Upper lobe of right lung (tissue), 1 donor: Measurements from ENCODE around the gene WDR64. TPM values are rescaled to one million over a fixed set of nuclear protein-coding genes. Genes with fewer than 3 reads are reported as not detected.

Source experiments
- ATAC-seq: fragments of 200-7000 bp; cut with Tn5 transposase; one replicate; pipeline ENCODE4 v1.9.1; 2020; ENCODE audit warnings: mild to moderate bottlenecking, moderate library complexity
- DNase-seq: peaks from one replicate; pipeline ENCODE4 v3.0.0-alpha.2; 2020
- H3K27ac ChIP-seq: fragments of 200-600 bp; one replicate; pipeline ENCODE4 v1.8.0; 2022
- H3K27me3 ChIP-seq: fragments of 200-600 bp; one replicate; pipeline ENCODE4 v1.8.0; 2022; ENCODE audit warnings: mild to moderate bottlenecking
- H3K36me3 ChIP-seq: fragments of 200-600 bp; one replicate; pipeline ENCODE4 v1.8.0; 2022
- H3K4me1 ChIP-seq: fragments of 200-600 bp; one replicate; pipeline ENCODE4 v1.8.0; 2022
- H3K4me3 ChIP-seq: fragments of 200-600 bp; one replicate; pipeline ENCODE4 v1.8.0; 2022; ENCODE audit warnings: mild to moderate bottlenecking
- H3K9me3 ChIP-seq: fragments of 200-600 bp; one replicate; pipeline ENCODE4 v1.8.0; 2022
- intact Hi-C: fragments of 100-400 bp; cut with DNase I; formaldehyde crosslinking; loops from one replicate; pipeline ENCODE4 v1.11.0; 2022
- total RNA-seq: library from RNA; stranded (reverse); fragmentation: NEBNext Ultra II Directional; extraction: Animal tissue kit (Norgen Biotek cat#: 25700); gene quantifications from one replicate; pipeline ENCODE4 v1.2.1, GENCODE V29; 2021
- TF ChIP-seq, protein P1 (sequence below): fragments of 200-600 bp; IDR thresholded peaks from one replicate; pipeline ENCODE4 v1.8.0; 2022; ENCODE audit warnings: antibody characterized with exemption
- donor health status: DM: no; HTN: yes; CAD: no; lungs with severe emphysema.

Gene WDR64
- total RNA-seq, 1 donor from 2014 or later, result not detected

DNA sequence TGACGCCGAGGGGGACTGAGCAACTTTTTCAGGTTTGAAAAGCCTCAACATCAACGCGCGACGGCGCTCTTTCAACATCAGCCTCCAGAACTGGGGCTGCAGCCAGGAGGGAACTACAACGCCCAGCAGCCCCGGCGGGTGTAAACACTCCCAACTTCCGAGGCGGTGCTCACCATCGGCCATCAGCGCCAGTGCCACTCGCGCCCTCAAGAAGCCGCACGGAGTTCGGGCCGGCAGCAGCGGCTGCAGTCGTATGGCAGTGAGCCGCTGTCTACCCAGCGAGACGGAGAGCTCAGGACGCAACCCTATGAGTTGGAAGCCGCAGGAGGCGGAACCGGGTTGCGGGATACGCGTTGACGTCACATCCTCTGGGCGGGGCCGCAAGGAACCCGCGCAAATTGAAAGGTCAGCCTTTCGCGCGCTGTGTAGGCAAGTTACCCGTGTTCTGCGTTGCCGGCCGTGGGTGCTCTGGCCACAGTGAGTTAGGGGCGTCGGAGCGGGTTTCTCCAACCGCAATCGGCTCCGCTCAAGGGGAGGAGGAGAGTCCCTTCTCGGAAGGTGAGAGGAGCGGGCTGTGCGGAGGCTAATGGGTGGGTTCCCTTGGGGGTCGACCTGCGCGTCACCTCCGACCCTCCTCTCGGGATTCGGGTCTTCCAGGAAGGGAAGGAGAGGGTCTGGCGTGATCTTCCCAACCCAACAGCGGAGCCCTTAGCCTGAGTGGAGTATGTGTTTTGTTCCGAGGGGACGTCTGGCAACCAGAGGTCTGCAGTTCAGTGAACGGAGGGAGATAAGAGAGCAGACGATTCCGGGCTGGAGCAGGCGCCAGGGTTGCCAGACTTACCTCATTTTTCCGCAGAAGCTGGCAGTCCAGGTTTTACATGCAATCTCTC is 196.0 kb downstream of the WDR64 start, which contains the start of gene EXO1:
Gene EXO1 (plus strand): TSS at position 409 of the 890 bp plus-strand sequence. CDS start 2,222 bp downstream, outside the sequence.
- H3K4me3 ChIP-seq, result peak within 1 kb of the TSS; percentile 89
- TF ChIP-seq, protein P1, sequence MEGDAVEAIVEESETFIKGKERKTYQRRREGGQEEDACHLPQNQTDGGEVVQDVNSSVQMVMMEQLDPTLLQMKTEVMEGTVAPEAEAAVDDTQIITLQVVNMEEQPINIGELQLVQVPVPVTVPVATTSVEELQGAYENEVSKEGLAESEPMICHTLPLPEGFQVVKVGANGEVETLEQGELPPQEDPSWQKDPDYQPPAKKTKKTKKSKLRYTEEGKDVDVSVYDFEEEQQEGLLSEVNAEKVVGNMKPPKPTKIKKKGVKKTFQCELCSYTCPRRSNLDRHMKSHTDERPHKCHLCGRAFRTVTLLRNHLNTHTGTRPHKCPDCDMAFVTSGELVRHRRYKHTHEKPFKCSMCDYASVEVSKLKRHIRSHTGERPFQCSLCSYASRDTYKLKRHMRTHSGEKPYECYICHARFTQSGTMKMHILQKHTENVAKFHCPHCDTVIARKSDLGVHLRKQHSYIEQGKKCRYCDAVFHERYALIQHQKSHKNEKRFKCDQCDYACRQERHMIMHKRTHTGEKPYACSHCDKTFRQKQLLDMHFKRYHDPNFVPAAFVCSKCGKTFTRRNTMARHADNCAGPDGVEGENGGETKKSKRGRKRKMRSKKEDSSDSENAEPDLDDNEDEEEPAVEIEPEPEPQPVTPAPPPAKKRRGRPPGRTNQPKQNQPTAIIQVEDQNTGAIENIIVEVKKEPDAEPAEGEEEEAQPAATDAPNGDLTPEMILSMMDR, result peak; percentile 29
- H3K27me3 ChIP-seq, result no peaks in the 10 kb centered on the region
- H3K9me3 ChIP-seq, result no peaks in the 10 kb centered on the region
- peaks cover 8% of the 10 kb centered on the region for H3K4me1 ChIP-seq
- peak within 1 kb of the TSS; percentile 96 for H3K27ac ChIP-seq
- intact Hi-C loops, result no loop called here
- H3K36me3 ChIP-seq, result no peaks in the 10 kb centered on the region
- ATAC-seq, result peak; percentile 99
- peak; percentile 93 for DNase-seq

DNA sequence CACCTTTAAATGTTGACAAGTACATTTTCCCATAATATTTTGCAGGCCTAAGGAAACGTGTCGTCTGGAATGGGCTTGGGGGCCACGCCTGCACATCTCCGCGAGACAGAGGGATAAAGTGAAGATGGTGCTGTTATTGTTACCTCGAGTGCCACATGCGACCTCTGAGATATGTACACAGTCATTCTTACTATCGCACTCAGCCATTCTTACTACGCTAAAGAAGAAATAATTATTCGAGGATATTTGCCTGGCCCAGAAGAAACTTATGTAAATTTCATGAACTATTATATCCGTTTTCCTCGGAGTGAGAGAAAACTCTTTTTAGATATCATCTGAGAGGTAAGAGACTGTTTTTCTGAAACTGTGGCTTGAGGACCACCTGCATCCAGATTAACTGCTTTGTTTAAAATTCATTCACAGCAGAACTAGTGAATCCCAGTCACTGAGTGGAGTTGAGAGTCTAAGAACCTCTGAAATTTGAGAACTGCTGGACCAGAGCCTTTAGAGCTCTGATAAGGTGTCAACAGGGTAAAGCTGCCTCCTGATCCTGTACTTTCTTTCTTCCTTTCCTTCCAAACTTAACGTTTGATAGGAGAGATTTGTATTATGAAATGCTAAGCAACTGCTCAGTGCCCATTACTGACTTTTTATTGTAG is 196.7 kb downstream of the WDR64 start:
- ATAC-seq, result no peak
- Histone ChIP-seq H3K27ac (no peak overlapping the region), H3K4me3 (peak overlapping the region; percentile 89), H3K36me3 (no peaks in the 10 kb centered on the region), H3K9me3 (no peaks in the 10 kb centered on the region), H3K27me3 (no peaks in the 10 kb centered on the region), H3K4me1 (peaks cover 8% of the 10 kb centered on the region)
- DNase-seq, result no peak
- TF ChIP-seq, protein P1, result no peak
- intact Hi-C loops, result no loop called here

DNA sequence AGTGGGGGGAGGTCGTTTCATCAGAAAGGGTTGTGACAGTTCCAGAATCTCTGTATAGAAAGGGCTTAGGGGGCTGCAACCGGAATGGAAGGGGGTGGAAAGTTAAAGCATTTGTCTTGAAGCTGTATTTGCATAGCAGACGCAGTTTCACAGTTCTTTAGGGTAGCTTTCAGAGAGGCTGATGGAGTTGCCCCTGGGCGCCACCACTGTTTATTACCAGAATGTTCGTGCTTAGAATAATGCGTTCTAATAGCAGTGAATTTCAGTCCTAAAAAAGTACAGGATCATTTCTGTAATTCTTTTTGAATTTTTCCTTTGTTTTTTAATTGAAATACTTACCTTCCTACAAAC is 197.2 kb downstream of the WDR64 start:
- no peak overlapping the region for H3K27ac ChIP-seq
- H3K27me3 ChIP-seq, result no peaks in the 10 kb centered on the region
- H3K4me3 ChIP-seq, result no peak overlapping the region
- intact Hi-C loops, result no loop called here
- no peak for DNase-seq
- H3K36me3 ChIP-seq, result no peaks in the 10 kb centered on the region
- ATAC-seq, result no peak
- TF ChIP-seq, protein P1, result no peak
- H3K4me1 ChIP-seq, result peaks cover 8% of the 10 kb centered on the region
- H3K9me3 ChIP-seq, result no peaks in the 10 kb centered on the region

Other genes starting within 250 kb of the WDR64 start
- 37.4 TPM for gene FH, start 132.5 kb upstream of the WDR64 start, total RNA-seq
- 19.0 TPM for gene KMO, start 119.9 kb upstream of the WDR64 start, total RNA-seq
- 16.8 TPM for gene CHML, start 11.9 kb upstream of the WDR64 start, total RNA-seq
- 40.8 TPM for gene OPN3, start 11.9 kb upstream of the WDR64 start, total RNA-seq
- gene EXO1, start 195.9 kb downstream of the WDR64 start, total RNA-seq, result 0.32 TPM